Hematopoietic multipotent progenitor cell treated with erythropoietin and hydrocortisone succinate and interleukin-3 and kit ligand, for 6 days (in vitro differentiated cells): ENCODE results near the gene RCOR1.
"Not testable (repeated sequence)": the region's sequence is repeated elsewhere in the genome, so short reads cannot be mapped to it uniquely, and the experiment has no call there.

Experiments used
- DNase-seq: peaks from one replicate; pipeline ENCODE4 v3.0.0-alpha.2; 2015

The RCOR1 gene

GRCh38 chr14:102593825-102594137 lies 1.3 kb downstream of the RCOR1 start:
- peak; percentile 68 for DNase-seq

- peak; percentile 95 for DNase-seq
Observed at GRCh38 chr14:102594514-102595175, 2.2 kb downstream of the RCOR1 start.

- DNase-seq, result no peak
Observed at GRCh38 chr14:102601378-102601925, 9.0 kb downstream of the RCOR1 start.

GRCh38 chr14:102602421-102603292 lies 10.2 kb downstream of the RCOR1 start:
- DNase-seq, result no peak

GRCh38 chr14:102603293-102603907 lies 11.0 kb downstream of the RCOR1 start:
- DNase-seq, result no peak

GRCh38 chr14:102604183-102604582 lies 11.7 kb downstream of the RCOR1 start:
- DNase-seq, result no peak

- DNase-seq, result no peak
Observed at GRCh38 chr14:102605029-102605428, 12.6 kb downstream of the RCOR1 start.

- DNase-seq, result no peak
Observed at GRCh38 chr14:102606296-102606695, 13.8 kb downstream of the RCOR1 start.

- no peak for DNase-seq
Observed at GRCh38 chr14:102608064-102608446, 15.6 kb downstream of the RCOR1 start.

GRCh38 chr14:102610968-102611811 lies 18.7 kb downstream of the RCOR1 start:
- no peak for DNase-seq

GRCh38 chr14:102616318-102616717 lies 23.9 kb downstream of the RCOR1 start:
- no peak for DNase-seq

- DNase-seq, result no peak
Observed at GRCh38 chr14:102616799-102617198, 24.4 kb downstream of the RCOR1 start.

GRCh38 chr14:102619012-102619411 lies 26.6 kb downstream of the RCOR1 start:
- not testable (repeated sequence) for DNase-seq

GRCh38 chr14:102620413-102620812 lies 28.0 kb downstream of the RCOR1 start:
- no peak for DNase-seq

GRCh38 chr14:102622262-102622885 lies 29.9 kb downstream of the RCOR1 start:
- peak; percentile 47 for DNase-seq

- no peak for DNase-seq
Observed at GRCh38 chr14:102624666-102625065, 32.2 kb downstream of the RCOR1 start.

- DNase-seq, result no peak
Observed at GRCh38 chr14:102625564-102626296, 33.3 kb downstream of the RCOR1 start.

- no peak for DNase-seq
Observed at GRCh38 chr14:102626530-102626929, 34.1 kb downstream of the RCOR1 start.

- peak; percentile 60 for DNase-seq
Observed at GRCh38 chr14:102629011-102629444, 36.6 kb downstream of the RCOR1 start.

GRCh38 chr14:102629808-102630350 lies 37.4 kb downstream of the RCOR1 start:
- peak; percentile 78 for DNase-seq

GRCh38 chr14:102630405-102630804 lies 38.0 kb downstream of the RCOR1 start:
- DNase-seq, result no peak
